ENCODE data around the gene CGN.

The CGN gene

DNA sequence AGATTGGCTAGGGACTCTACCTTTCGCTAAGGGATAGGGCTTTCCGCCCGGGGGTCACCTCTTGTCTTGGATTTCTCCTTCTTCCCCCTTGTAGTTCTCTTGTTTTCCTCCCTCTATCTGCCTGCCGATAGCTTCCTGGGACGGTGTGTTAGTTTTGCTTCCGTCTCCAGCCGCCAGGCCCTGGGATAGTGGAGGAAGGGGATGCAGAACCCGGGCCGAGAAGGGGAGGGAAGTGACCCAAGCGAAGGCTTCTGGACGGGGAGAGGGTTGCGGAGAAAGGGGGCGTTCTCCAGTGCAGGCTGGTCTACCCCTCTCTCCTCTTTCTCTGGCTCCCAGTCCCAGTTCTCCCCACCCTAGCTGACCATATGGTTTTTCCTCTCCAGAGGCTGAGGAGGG lies 29.8 kb downstream of the CGN start:
- Histone ChIP-seq H3K27ac (replicated peaks; ENCODE audit: low read length) (no peak overlapping the region), H2AFZ (ENCODE audit: low read length) (peak overlapping the region; percentile 77), H3K9ac (ENCODE audit: low read depth, low read length, poor library complexity) (no peak overlapping the region), H4K91ac (ENCODE audit: low read depth, low read length, poor library complexity) (no peak overlapping the region), H3K27me3 (ENCODE audit: control insufficient read depth in 3 of 3, insufficient read depth in 3 of 3, low read depth in 1 of 3, low read length in 3 of 3) (no peaks in the 10 kb centered on the region), H3K18ac (ENCODE audit: low read length) (no peak overlapping the region), H2BK5ac (ENCODE audit: low read length) (no peak overlapping the region), H3K4ac (ENCODE audit: low read length) (no peak overlapping the region), H3K4me1 (ENCODE audit: control insufficient read depth in 2 of 2, insufficient read depth in 1 of 2, low read depth in 1 of 2, low read length in 2 of 2) (peaks cover 11 to 16% of the 10 kb centered on the region in 2 donors), H4K8ac (ENCODE audit: low read depth, low read length) (no peak overlapping the region), H3K79me1 (ENCODE audit: low read depth, low read length) (no peaks in the 10 kb centered on the region), H3K36me3 (replicated peaks in 1 of 2; ENCODE audit: control insufficient read depth in 2 of 2, insufficient read depth in 2 of 2, low read length in 2 of 2) (peaks cover 5 to 6% of the 10 kb centered on the region in 2 donors), H3K14ac (ENCODE audit: low read length) (no peak overlapping the region), H2BK120ac (ENCODE audit: low read depth, low read length) (no peak overlapping the region), H3K4me3 (ENCODE audit: low read length in 2 of 2) (peak overlapping the region; percentile 66 to 90), H3K9me3 (replicated peaks in 1 of 2; ENCODE audit: control insufficient read depth in 2 of 2, insufficient read depth in 1 of 2, low read depth in 1 of 2, low read length in 2 of 2) (no peaks in the 10 kb centered on the region), H2AK5ac (ENCODE audit: low read depth, low read length) (no peak overlapping the region), H3K4me2 (ENCODE audit: insufficient read depth, low read length, poor library complexity, severe bottlenecking) (peak overlapping the region; percentile 75), H2BK12ac (ENCODE audit: low read length) (no peak overlapping the region), H2BK15ac (ENCODE audit: low read length) (no peak overlapping the region), H3K23ac (ENCODE audit: low read depth, low read length, poor library complexity) (no peak overlapping the region)
- no CpG with 5 or more reads among the region's 13 CpGs for WGBS, 2 donors (ENCODE audit: extremely low coverage in 2 of 2, insufficient read length in 2 of 2, insufficient replicate concordance in 1 of 2)
- no peak for DNase-seq (ENCODE audit: low spot score)

DNA sequence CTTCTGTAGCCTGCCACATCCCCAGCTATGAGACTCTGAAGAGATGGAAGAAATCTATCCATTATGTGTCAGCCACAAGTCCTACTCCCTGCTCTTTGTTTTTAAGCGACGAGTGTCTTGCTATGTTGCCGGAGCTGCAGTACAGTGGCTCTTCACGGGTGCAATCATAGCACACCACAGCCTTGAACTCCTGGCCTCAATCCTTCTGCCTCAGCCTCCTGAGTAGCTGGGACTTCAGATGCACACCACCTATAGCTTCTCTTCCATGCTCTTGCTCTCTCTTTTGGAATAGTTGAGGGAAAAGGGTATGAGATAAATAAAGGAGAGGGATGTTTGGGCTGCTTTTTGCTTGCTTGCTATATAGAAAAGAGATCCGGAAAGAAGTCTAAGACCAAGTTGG lies 30.6 kb downstream of the CGN start:
- no peak overlapping the region for H3K27ac ChIP-seq (replicated peaks; ENCODE audit: low read length)

DNA sequence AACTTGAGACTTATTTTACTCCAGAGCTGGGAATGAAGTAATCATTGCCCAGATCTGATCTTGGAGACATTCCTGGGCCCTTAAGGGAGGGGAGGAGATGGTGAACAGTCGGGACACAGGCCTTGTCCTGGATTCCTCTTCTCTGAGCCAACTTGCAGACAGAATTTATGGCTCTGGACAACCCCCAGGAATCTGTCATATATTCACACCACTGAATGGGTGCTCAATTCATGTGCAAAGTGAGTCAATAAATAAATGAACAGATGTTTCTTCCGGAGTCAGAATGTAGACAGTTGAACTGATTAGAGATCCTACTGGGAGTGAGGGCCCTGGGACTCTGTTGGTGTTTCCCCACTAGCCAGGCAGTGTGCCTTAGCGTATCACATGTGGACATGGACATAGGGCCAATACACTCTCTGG lies 31.5 kb downstream of the CGN start:
- no peak overlapping the region for H3K4me3 ChIP-seq (ENCODE audit: low read length in 2 of 2)
- no peak overlapping the region for H2BK15ac ChIP-seq (ENCODE audit: low read length)
- H2BK12ac ChIP-seq (ENCODE audit: low read length): no peak overlapping the region
- no peak overlapping the region for H2BK120ac ChIP-seq (ENCODE audit: low read depth, low read length)
- H3K4ac ChIP-seq (ENCODE audit: low read length): no peak overlapping the region
- no peak overlapping the region for H3K4me2 ChIP-seq (ENCODE audit: insufficient read depth, low read length, poor library complexity, severe bottlenecking)
- H3K23ac ChIP-seq (ENCODE audit: low read depth, low read length, poor library complexity): no peak overlapping the region
- no peak overlapping the region for H2AFZ ChIP-seq (ENCODE audit: low read length)
- no peak overlapping the region for H2BK5ac ChIP-seq (ENCODE audit: low read length)
- H3K27me3 ChIP-seq (ENCODE audit: control insufficient read depth in 3 of 3, insufficient read depth in 3 of 3, low read depth in 1 of 3, low read length in 3 of 3): no peaks in the 10 kb centered on the region
- no peak overlapping the region for H3K14ac ChIP-seq (ENCODE audit: low read length)
- no peak overlapping the region for H4K8ac ChIP-seq (ENCODE audit: low read depth, low read length)
- WGBS, 2 donors (ENCODE audit: extremely low coverage in 2 of 2, insufficient read length in 2 of 2, insufficient replicate concordance in 1 of 2): no CpG with 5 or more reads among the region's 3 CpGs
- H4K91ac ChIP-seq (ENCODE audit: low read depth, low read length, poor library complexity): no peak overlapping the region
- H3K27ac ChIP-seq (replicated peaks; ENCODE audit: low read length): no peak overlapping the region
- peaks cover 0 to 5% of the 10 kb centered on the region in 2 donors for H3K36me3 ChIP-seq (replicated peaks in 1 of 2; ENCODE audit: control insufficient read depth in 2 of 2, insufficient read depth in 2 of 2, low read length in 2 of 2)
- H3K9me3 ChIP-seq (replicated peaks in 1 of 2; ENCODE audit: control insufficient read depth in 2 of 2, insufficient read depth in 1 of 2, low read depth in 1 of 2, low read length in 2 of 2): peaks cover 0 to 3% of the 10 kb centered on the region in 2 donors
- no peak overlapping the region for H3K18ac ChIP-seq (ENCODE audit: low read length)
- peaks cover 18 to 21% of the 10 kb centered on the region in 2 donors for H3K4me1 ChIP-seq (ENCODE audit: control insufficient read depth in 2 of 2, insufficient read depth in 1 of 2, low read depth in 1 of 2, low read length in 2 of 2)
- no peak overlapping the region for H2AK5ac ChIP-seq (ENCODE audit: low read depth, low read length)
- no peaks in the 10 kb centered on the region for H3K79me1 ChIP-seq (ENCODE audit: low read depth, low read length)
- no peak for DNase-seq (ENCODE audit: low spot score)
- no peak overlapping the region for H3K9ac ChIP-seq (ENCODE audit: low read depth, low read length, poor library complexity)

More for the DNA sequence above, 30.6 kb downstream of the CGN start:
- Histone ChIP-seq H3K9me3 (replicated peaks in 1 of 2; ENCODE audit: control insufficient read depth in 2 of 2, insufficient read depth in 1 of 2, low read depth in 1 of 2, low read length in 2 of 2) (peaks cover 0 to 3% of the 10 kb centered on the region in 2 donors), H3K4me3 (ENCODE audit: low read length in 2 of 2) (peak overlapping the region in 1 of 2 donors; percentile 66), H3K4me1 (ENCODE audit: control insufficient read depth in 2 of 2, insufficient read depth in 1 of 2, low read depth in 1 of 2, low read length in 2 of 2) (peaks cover 11 to 16% of the 10 kb centered on the region in 2 donors), H3K4ac (ENCODE audit: low read length) (no peak overlapping the region), H2AFZ (ENCODE audit: low read length) (no peak overlapping the region), H4K8ac (ENCODE audit: low read depth, low read length) (no peak overlapping the region), H2BK5ac (ENCODE audit: low read length) (no peak overlapping the region), H3K9ac (ENCODE audit: low read depth, low read length, poor library complexity) (no peak overlapping the region), H2AK5ac (ENCODE audit: low read depth, low read length) (no peak overlapping the region), H2BK12ac (ENCODE audit: low read length) (no peak overlapping the region), H2BK15ac (ENCODE audit: low read length) (no peak overlapping the region), H2BK120ac (ENCODE audit: low read depth, low read length) (no peak overlapping the region), H3K18ac (ENCODE audit: low read length) (no peak overlapping the region), H4K91ac (ENCODE audit: low read depth, low read length, poor library complexity) (no peak overlapping the region), H3K27me3 (ENCODE audit: control insufficient read depth in 3 of 3, insufficient read depth in 3 of 3, low read depth in 1 of 3, low read length in 3 of 3) (no peaks in the 10 kb centered on the region), H3K4me2 (ENCODE audit: insufficient read depth, low read length, poor library complexity, severe bottlenecking) (no peak overlapping the region), H3K79me1 (ENCODE audit: low read depth, low read length) (no peaks in the 10 kb centered on the region), H3K23ac (ENCODE audit: low read depth, low read length, poor library complexity) (no peak overlapping the region), H3K36me3 (replicated peaks in 1 of 2; ENCODE audit: control insufficient read depth in 2 of 2, insufficient read depth in 2 of 2, low read length in 2 of 2) (peaks cover 3 to 5% of the 10 kb centered on the region in 2 donors), H3K14ac (ENCODE audit: low read length) (no peak overlapping the region)
- WGBS, 2 donors (ENCODE audit: extremely low coverage in 2 of 2, insufficient read length in 2 of 2, insufficient replicate concordance in 1 of 2): no CpG with 5 or more reads among the region's 5 CpGs
- DNase-seq (ENCODE audit: low spot score): no peak

DNA sequence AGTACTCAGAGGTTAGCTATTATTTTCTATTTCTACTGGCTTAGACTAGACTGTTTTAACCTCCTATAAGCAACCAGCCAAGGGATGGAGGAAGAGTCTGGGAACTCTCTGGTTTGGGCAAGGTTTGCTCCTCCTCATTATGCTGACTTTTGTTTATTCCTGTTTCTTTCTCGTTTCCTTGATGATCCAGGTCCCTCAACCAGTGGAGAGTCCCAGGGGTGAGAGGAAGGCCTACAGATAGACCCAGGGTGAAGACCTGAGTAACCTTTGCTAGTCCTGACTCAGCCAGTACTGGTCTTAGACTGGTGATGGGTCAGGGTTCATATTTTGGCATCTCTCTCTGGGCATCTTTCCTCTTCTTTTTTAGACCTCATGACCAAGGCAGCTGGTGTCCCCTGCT lies 34.4 kb downstream of the CGN start:
- Histone ChIP-seq H3K23ac (ENCODE audit: low read depth, low read length, poor library complexity) (no peak overlapping the region), H3K27ac (replicated peaks; ENCODE audit: low read length) (peak overlapping the region; percentile 7), H2AK5ac (ENCODE audit: low read depth, low read length) (no peak overlapping the region), H2AFZ (ENCODE audit: low read length) (no peak overlapping the region), H4K91ac (ENCODE audit: low read depth, low read length, poor library complexity) (no peak overlapping the region), H3K27me3 (ENCODE audit: control insufficient read depth in 3 of 3, insufficient read depth in 3 of 3, low read depth in 1 of 3, low read length in 3 of 3) (no peaks in the 10 kb centered on the region), H3K4me3 (ENCODE audit: low read length in 2 of 2) (no peak overlapping the region), H2BK120ac (ENCODE audit: low read depth, low read length) (no peak overlapping the region), H2BK12ac (ENCODE audit: low read length) (no peak overlapping the region), H3K79me1 (ENCODE audit: low read depth, low read length) (peaks cover 2% of the 10 kb centered on the region), H3K18ac (ENCODE audit: low read length) (no peak overlapping the region), H4K8ac (ENCODE audit: low read depth, low read length) (no peak overlapping the region), H3K9me3 (replicated peaks in 1 of 2; ENCODE audit: control insufficient read depth in 2 of 2, insufficient read depth in 1 of 2, low read depth in 1 of 2, low read length in 2 of 2) (peaks cover 0 to 3% of the 10 kb centered on the region in 2 donors), H2BK15ac (ENCODE audit: low read length) (no peak overlapping the region), H3K9ac (ENCODE audit: low read depth, low read length, poor library complexity) (no peak overlapping the region), H3K4me2 (ENCODE audit: insufficient read depth, low read length, poor library complexity, severe bottlenecking) (no peak overlapping the region), H3K36me3 (replicated peaks in 1 of 2; ENCODE audit: control insufficient read depth in 2 of 2, insufficient read depth in 2 of 2, low read length in 2 of 2) (peaks cover 0 to 5% of the 10 kb centered on the region in 2 donors), H3K4me1 (ENCODE audit: control insufficient read depth in 2 of 2, insufficient read depth in 1 of 2, low read depth in 1 of 2, low read length in 2 of 2) (peaks cover 15 to 22% of the 10 kb centered on the region in 2 donors), H3K4ac (ENCODE audit: low read length) (no peak overlapping the region), H3K14ac (ENCODE audit: low read length) (no peak overlapping the region), H2BK5ac (ENCODE audit: low read length) (no peak overlapping the region)
- no peak for DNase-seq (ENCODE audit: low spot score)
- WGBS, 2 donors (ENCODE audit: extremely low coverage in 2 of 2, insufficient read length in 2 of 2, insufficient replicate concordance in 1 of 2): no CpG with 5 or more reads among the region's 1 CpG
